AG04449 (cell line): Measurements from ENCODE around the gene ZNF334.

Experiments
- CTCF ChIA-PET: fragments of 350-600 bp; formaldehyde crosslinking; extraction: SDS; loops from one replicate; lab custom pipeline; 2021; ENCODE audit warnings: antibody characterized with exemption; lab: Yijun Ruan, JAX
- POLR2A ChIA-PET: fragments of 400-600, 350-600 bp; formaldehyde crosslinking; extraction: SDS; loops from one replicate; lab custom pipeline; 2020; ENCODE audit warnings: antibody characterized with exemption, inconsistent platforms; lab: Yijun Ruan, JAX
- DNase-seq: peaks from one replicate; pipeline ENCODE4 v3.0.0-alpha.2; 2010; ENCODE audit warnings: low read depth, low spot score
- H3K4me3 ChIP-seq: 2 replicates; pipeline ENCODE4 v1.5.1; 2011; ENCODE audit warnings: low read depth, mild to moderate bottlenecking, control low read depth, low read length
- TF ChIP-seq, protein P1 (sequence below): IDR thresholded peaks from one replicate; pipeline ENCODE4 v1.5.1; 2011; ENCODE audit warnings: mild to moderate bottlenecking, moderate library complexity, low read length, control low read depth, inconsistent platforms; ENCODE audit not compliant: insufficient read depth; ENCODE audit errors: missing control alignments

The ZNF334 gene

DNA sequence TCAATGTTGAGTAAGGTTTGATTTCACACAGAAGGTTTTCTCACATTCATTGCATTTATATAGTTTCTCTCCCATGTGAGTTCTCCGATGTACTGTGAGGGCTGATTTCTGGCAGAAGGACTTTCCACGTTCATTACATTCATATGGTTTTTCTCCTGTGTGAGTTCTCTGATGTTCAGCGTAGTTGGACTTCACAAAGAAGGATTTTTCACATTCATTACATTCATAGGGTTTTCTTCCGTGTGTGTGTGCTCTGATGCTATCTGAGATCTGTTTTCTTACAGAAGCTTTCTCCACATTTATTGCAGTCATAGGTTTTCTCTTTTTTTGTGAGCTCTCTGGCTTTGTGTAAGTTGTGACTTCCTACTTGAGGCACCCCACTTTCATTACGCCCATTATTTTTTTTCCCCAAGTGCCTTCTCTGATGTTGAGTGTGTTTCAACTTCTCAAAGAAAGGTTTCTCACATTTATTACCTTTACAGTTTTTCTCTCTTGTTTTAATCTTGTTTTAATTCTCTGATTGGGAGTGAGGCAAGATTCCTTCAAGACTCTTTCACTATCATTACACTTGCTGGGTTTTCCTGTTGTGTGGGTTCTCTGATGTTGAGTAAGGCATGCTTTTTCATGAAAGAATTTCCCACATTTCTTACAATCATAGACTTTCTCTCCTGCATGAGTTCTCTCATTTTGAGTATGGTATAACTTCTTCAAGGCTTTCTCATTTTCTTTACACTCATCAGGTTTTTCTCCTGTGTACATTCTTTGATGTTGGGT lies 56.9 kb downstream of the ZNF334 start:
- TF ChIP-seq, protein P1, sequence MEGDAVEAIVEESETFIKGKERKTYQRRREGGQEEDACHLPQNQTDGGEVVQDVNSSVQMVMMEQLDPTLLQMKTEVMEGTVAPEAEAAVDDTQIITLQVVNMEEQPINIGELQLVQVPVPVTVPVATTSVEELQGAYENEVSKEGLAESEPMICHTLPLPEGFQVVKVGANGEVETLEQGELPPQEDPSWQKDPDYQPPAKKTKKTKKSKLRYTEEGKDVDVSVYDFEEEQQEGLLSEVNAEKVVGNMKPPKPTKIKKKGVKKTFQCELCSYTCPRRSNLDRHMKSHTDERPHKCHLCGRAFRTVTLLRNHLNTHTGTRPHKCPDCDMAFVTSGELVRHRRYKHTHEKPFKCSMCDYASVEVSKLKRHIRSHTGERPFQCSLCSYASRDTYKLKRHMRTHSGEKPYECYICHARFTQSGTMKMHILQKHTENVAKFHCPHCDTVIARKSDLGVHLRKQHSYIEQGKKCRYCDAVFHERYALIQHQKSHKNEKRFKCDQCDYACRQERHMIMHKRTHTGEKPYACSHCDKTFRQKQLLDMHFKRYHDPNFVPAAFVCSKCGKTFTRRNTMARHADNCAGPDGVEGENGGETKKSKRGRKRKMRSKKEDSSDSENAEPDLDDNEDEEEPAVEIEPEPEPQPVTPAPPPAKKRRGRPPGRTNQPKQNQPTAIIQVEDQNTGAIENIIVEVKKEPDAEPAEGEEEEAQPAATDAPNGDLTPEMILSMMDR: no peak
- DNase-seq: no peak
- CTCF ChIA-PET: no interaction called here
- POLR2A ChIA-PET: no interaction called here
- no peak overlapping the region for H3K4me3 ChIP-seq

DNA sequence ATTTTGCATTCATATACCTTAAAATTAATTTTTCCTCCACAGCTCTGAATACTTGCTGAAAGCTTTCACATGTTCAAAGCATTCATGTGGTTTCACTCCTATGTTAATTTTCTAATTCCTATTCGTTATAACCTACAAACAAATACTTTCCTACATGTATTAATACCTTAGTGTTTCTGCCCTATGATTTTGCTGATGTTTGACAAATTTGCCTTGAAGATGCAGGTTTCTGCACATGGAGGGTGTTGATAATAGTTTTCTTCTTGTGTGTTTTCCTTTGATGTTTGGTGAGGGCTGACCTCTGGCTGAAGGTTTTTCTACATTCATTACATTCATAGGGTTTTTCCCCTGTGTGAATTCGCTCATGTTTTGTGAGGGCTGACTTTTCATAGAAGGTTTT lies 57.6 kb downstream of the ZNF334 start:
- CTCF ChIA-PET: no interaction called here
- TF ChIP-seq, protein P1: no peak
- POLR2A ChIA-PET: no interaction called here
- H3K4me3 ChIP-seq: no peak overlapping the region
- no peak for DNase-seq
